ENCODE data around the gene CSMD2.
A peak's percentile ranks its signal among the peaks of the same experiment; 100 is the strongest.

Gene CSMD2

DNA sequence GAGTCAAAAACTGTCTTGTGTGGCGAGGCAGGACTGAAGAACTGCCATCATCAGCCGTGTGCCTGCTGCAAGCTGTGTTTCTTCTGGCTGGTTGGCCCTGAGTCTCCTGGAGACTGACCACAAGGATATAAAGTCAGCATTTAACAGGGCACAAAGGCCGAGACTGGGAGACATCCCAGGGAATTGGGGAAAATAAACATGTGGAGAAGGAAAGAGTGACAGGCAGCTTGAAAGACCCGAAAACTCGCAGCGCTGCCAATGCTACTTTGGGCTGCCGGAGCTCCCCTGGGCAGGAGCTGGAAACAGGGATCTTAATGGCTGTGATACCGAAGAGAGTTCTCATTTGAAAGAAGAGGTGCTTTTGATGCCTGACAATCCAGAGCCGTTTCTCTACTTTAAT lies 426.5 kb downstream of the CSMD2 start:
- H3K4me3 ChIP-seq (ENCODE audit: low read depth, low read length), result no peak overlapping the region
- POLR2A ChIA-PET, result no interaction called here
- CTCF ChIA-PET, result interaction anchor here (1.5 to 10.1 kb wide), 2 partner anchors 422 to 425 kb away, joined by 6 to 114 read pairs; partner anchors contain the start of gene CSMD2
- no peak for DNase-seq (ENCODE audit: low read depth, low spot score)
- TF ChIP-seq, protein P1, sequence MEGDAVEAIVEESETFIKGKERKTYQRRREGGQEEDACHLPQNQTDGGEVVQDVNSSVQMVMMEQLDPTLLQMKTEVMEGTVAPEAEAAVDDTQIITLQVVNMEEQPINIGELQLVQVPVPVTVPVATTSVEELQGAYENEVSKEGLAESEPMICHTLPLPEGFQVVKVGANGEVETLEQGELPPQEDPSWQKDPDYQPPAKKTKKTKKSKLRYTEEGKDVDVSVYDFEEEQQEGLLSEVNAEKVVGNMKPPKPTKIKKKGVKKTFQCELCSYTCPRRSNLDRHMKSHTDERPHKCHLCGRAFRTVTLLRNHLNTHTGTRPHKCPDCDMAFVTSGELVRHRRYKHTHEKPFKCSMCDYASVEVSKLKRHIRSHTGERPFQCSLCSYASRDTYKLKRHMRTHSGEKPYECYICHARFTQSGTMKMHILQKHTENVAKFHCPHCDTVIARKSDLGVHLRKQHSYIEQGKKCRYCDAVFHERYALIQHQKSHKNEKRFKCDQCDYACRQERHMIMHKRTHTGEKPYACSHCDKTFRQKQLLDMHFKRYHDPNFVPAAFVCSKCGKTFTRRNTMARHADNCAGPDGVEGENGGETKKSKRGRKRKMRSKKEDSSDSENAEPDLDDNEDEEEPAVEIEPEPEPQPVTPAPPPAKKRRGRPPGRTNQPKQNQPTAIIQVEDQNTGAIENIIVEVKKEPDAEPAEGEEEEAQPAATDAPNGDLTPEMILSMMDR (IDR thresholded peaks at IDR 0.05; ENCODE audit: insufficient read depth, low read length, missing control alignments), result no peak

DNA sequence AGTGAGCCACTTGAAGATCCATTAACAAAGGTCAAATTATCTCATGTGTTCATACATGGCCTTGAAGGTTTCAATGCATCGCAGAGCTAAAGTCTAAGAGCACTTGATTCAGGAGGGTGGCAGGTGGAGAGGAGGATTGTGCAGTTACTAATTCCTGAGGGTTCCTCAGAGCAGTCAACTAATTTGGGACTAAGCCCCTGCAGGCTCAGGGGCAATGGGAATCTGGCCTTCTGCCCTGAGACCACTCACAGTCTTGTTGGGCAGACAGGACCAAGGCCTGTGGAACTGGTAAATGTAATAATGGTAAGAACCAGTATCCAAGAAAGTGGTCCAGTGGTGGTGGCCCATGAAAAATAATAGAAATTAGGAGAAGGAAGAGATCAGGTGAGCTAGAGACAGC lies 428.5 kb downstream of the CSMD2 start:
- DNase-seq (ENCODE audit: low read depth, low spot score), result no peak
- H3K4me3 ChIP-seq (ENCODE audit: low read depth, low read length), result no peak overlapping the region
- TF ChIP-seq, protein P1 (IDR thresholded peaks at IDR 0.05; ENCODE audit: insufficient read depth, low read length, missing control alignments), result no peak
- POLR2A ChIA-PET, result no interaction called here
- CTCF ChIA-PET, result interaction anchor here (1.2 to 10.1 kb wide), 7 partner anchors 10 to 427 kb away, joined by 3 to 114 read pairs (median 8); partner anchors contain the start of gene CSMD2

DNA sequence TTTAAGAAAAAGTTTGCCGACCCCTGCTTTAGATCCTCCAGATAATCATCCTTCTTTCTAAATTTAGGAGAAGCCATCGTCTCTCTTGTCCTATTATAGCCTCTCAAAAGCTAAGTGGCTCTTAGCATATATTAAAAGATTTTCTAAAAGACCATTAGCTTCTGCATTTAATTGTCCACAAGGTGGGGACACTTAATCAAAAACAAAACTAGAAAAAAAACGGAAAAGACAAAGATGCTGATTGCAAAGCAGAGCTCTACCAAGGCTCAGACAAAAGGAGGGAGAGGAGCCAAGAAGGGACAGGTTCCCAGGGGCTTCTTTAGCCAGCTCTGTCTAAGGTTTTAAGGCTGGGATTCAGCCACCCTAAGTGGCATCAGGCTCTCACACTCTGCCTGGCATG lies 429.4 kb downstream of the CSMD2 start:
- no peak for DNase-seq (ENCODE audit: low read depth, low spot score)
- H3K4me3 ChIP-seq (ENCODE audit: low read depth, low read length), result no peak overlapping the region
- TF ChIP-seq, protein P1 (IDR thresholded peaks at IDR 0.05; ENCODE audit: insufficient read depth, low read length, missing control alignments), result peak; percentile 3
- ChIA-PET CTCF (interaction anchor here (0.6 to 10.1 kb wide), 28 partner anchors 10 to 1010 kb away, joined by 3 to 114 read pairs (median 3); partner anchors contain the start of gene CSMD2), POLR2A (interaction anchor here (1.0 kb wide), 1 partner anchor 428 kb away, joined by 4 read pairs; no protein-coding TSS in a partner anchor)

DNA sequence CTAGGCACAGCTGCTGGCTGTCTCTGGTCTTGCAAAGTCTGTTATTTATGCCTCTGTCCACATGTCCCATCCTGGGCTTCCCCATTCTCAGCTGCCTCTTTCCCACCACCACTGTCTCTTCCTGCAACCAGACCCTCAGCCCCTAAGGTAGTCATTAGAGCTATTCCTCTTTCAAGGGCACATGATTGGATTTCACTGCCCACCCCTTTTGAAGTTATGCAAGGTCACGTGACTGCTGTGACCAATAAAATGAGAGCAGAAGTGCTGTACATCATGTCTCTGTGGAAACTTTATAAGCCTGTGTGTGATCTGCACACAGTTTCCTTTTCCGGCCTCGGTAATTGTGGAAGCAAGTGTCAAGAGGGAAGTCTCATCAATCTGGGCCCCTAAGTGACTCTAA lies 437.7 kb downstream of the CSMD2 start:
- no peak for DNase-seq (ENCODE audit: low read depth, low spot score)
- ChIA-PET POLR2A (no interaction called here), CTCF (interaction anchor here (2.2 to 2.9 kb wide), 2 partner anchors 8 to 436 kb away, joined by 10 to 14 read pairs; no protein-coding TSS in a partner anchor)
- H3K4me3 ChIP-seq (ENCODE audit: low read depth, low read length), result no peak overlapping the region
- TF ChIP-seq, protein P1 (IDR thresholded peaks at IDR 0.05; ENCODE audit: insufficient read depth, low read length, missing control alignments), result no peak

DNA sequence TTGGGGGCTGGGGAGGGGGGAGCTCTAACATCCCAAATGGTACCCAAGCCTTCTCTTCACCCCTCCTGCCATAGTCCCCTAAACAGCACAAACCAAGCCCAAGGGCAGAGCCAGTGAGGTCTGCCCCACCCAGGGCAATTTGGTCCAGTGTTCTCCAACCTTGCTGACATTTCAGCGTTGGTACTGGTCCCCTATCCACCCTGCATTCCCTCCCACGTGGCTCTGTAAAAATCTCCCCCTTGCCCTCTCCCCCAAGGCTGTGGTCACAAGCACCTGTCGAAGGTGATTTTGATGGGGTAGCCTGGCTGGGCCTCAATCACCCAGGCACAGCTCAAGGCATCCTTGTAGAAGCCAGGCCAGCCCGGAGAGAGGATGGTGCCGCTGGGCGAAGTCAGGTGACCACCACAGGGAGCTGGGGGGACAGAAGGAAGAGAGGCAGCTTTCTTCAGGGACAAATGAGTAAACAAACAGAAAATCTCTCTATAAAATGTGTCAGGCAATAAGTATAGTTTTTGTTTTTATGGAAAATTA lies 438.7 kb downstream of the CSMD2 start:
- POLR2A ChIA-PET, result no interaction called here
- TF ChIP-seq, protein P1 (IDR thresholded peaks at IDR 0.05; ENCODE audit: insufficient read depth, low read length, missing control alignments), result no peak

DNA sequence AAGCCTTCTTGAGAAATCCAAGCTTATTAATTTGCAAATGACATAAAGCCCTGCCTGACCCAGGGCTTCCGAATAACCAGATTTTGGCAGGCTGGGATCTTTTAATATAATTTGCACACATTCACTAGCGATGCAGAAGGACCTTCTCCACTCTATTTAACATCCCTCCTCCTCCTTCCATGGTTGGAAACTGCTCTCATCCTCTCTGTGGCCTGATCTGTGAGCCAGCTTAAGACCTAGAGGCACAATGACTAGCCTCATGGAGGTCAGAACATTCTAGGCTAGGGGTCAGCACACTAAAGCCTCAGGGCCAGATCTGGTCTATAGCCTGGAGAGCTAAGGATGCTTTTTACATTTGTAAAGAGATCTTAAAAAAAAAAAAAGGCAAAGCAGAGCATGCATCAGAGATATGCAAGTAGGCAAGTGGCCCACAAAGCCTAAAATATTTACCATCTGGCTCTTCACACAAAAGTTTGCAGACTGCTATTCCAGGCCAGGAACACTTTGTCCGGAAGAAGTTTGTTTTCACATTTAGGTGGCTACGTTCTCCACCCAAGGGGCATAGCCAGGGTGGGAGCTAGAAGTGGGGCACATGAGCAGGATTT lies 439.4 kb downstream of the CSMD2 start:
- H3K4me3 ChIP-seq (ENCODE audit: low read depth, low read length), result no peak overlapping the region
- TF ChIP-seq, protein P1 (IDR thresholded peaks at IDR 0.05; ENCODE audit: insufficient read depth, low read length, missing control alignments), result no peak
- DNase-seq (ENCODE audit: low read depth, low spot score), result no peak
- CTCF ChIA-PET, result interaction anchor here (1.9 to 2.9 kb wide), 2 partner anchors 10 to 438 kb away, joined by 7 to 14 read pairs; no protein-coding TSS in a partner anchor
- POLR2A ChIA-PET, result no interaction called here

More for the DNA sequence above, 438.7 kb downstream of the CSMD2 start:
- CTCF ChIA-PET, result interaction anchor here (2.9 kb wide), 1 partner anchor 9 kb away, joined by 14 read pairs; no protein-coding TSS in a partner anchor
- no peak overlapping the region for H3K4me3 ChIP-seq (ENCODE audit: low read depth, low read length)
- DNase-seq (ENCODE audit: low read depth, low spot score), result no peak

Measured in AG04449 (cell line).